Inferior parietal cortex (tissue), 1 donor: Measurements from ENCODE around the gene FLYWCH2.

Experiments
- DNase-seq: peaks from one replicate; pipeline ENCODE4 v3.0.0-alpha.2; 2016; ENCODE audit errors: extremely low spot score

The FLYWCH2 gene

GRCh38 chr16:2881783-2882649 is 999 bp upstream of the FLYWCH2 start:
- no peak for DNase-seq

- no peak for DNase-seq
These were observed 468 bp downstream of the FLYWCH2 start for GRCh38 chr16:2883458-2883908.

DNA sequence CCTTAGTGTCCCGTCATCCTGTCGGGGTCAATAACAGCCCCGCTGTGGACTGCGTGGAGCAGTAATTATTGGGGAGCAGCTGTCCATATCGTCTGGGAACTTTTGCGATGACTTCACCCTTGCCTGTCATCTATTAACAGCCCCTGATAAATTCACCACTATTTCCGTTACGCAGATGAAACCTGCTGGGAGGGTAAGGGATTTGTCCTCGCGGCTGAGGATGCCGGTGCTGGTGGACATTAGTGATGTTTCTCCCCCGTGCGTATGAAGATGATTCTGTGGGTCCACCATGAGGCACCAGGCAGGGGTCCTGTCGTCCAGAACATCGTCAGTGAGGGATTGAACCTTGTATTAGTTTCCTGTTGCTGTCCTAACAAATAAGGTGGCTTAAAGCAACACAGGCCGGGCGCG is 1.0 kb downstream of the FLYWCH2 start:
- no peak for DNase-seq

DNA sequence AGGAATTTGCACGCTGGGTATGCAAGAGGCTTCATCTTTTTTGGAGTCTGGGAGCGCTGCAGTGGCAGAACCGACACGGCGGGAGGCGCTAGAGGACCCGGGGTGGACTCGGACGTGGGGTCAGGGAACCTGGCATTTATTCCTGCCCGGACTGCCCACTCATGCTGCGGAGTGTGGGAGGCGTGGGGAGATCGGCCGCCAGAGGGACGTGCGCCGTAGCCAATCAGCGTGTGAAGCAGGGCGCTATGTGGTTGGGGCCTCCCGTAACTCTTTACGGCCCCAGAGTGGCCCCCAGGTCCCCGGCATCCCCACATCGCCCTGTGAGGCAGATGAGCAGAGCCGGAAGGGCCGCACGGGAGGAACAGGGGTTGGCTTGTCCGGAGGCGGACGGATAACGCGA is 11.2 kb downstream of the FLYWCH2 start:
- DNase-seq: no peak

DNA sequence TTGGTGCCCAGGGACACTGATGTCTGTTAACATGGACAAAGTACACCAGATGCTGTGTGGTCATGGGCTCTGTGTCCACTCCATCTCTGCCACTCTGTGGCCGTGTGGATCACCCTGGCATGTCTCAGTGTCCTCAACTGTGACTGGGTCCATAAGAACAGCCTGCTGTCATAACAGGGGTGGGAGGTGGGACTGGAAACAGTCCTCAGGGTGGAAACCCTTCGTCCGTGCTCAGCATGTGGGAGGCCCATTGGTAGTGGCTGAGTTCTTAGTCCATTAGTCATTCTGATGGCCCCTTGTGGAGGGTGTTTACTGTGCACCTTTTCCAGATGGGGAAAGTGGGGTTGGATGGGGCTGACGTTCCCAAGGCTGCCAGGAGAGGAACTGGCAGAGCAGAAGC is 12.8 kb downstream of the FLYWCH2 start:
- DNase-seq: no peak

GRCh38 chr16:2896480-2897010 is 13.5 kb downstream of the FLYWCH2 start:
- DNase-seq: no peak

- no peak for DNase-seq
These were observed 14.1 kb downstream of the FLYWCH2 start for GRCh38 chr16:2897110-2897509.

- DNase-seq: no peak
These were observed 16.0 kb downstream of the FLYWCH2 start for GRCh38 chr16:2898831-2899563.

GRCh38 chr16:2899564-2900072 is 16.6 kb downstream of the FLYWCH2 start:
- no peak for DNase-seq

DNA sequence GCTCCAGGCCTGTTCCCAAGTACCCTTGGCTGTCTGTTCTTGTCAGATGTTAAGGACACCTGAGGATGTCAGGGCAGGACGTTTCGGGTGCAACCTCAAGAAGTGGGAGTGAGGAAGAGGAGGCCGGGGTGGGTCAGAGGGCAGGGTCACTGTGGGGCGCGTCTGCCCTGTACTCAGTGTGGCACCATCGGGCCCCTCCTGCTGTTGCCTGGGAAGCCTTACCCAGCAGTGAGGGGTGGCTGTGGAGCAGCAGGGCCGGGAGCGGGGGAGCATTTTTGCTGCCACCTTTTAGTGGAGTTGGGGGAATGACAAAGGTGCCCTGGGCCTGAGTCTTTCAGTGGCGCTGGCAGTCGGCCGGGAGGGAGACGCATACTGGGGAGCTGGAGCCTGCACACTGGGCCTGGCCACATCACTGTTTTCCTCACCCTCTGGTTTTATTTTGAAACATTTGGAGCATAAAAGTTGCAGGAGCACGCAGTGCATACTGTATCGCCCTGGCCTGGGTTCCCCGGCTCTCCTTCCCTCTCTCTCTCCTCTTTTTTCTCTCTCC is 17.6 kb downstream of the FLYWCH2 start:
- DNase-seq: no peak

DNA sequence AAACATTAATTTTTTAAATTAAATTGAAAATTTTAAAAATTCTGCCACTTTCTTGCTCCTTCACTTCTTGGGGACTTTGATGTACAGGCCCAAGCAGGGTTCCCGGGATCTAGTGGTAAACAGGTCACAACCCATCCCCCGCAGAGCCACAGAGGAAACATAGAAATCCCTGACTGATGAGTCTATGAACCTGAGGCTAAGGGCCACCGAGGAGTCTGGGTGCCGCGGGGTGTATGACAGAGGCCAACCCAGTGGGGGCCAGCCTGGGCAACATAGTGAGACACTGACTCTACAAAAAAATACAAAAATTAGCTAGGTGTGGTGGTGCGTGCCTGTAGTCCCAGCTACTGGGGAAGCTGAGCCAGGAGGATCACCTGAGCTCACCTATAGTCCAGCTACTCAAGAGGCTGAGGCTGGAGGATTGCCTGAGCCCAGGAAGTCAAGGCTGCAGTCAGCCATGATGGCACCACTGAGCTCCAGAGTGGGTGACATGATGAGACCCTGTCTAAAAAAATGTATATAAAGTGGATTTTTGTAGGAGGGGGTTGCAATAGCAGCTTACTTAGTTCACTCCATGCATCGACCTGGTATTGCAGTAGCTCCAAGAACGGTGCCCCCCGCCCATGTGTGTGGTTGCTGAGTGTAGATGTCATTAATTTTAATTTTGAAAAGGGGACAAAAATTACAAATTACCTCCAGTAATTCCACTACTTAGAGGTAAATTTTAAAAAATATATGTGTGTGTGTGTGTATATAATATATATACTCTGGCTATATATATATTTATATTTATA is 19.5 kb downstream of the FLYWCH2 start:
- no peak for DNase-seq

- peak; percentile 86 for DNase-seq
These were observed 21.3 kb downstream of the FLYWCH2 start for GRCh38 chr16:2904100-2904921.

DNA sequence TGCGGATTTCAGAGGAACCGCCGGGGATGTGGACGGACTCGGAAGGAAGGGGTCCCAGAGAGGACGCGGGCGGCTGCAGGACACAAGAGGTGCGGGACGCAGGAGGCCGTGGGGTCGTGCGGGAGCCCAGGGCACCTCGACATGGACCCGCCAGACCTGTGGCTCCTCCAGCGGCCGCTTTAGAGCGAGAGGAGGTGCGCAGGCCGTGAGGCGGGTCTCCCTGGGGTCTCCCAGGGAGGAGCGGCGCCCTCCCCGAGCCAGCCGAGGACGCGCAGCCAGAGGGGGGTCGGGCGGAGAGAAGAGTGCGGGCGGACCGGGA is 21.9 kb downstream of the FLYWCH2 start:
- DNase-seq: no peak

DNA sequence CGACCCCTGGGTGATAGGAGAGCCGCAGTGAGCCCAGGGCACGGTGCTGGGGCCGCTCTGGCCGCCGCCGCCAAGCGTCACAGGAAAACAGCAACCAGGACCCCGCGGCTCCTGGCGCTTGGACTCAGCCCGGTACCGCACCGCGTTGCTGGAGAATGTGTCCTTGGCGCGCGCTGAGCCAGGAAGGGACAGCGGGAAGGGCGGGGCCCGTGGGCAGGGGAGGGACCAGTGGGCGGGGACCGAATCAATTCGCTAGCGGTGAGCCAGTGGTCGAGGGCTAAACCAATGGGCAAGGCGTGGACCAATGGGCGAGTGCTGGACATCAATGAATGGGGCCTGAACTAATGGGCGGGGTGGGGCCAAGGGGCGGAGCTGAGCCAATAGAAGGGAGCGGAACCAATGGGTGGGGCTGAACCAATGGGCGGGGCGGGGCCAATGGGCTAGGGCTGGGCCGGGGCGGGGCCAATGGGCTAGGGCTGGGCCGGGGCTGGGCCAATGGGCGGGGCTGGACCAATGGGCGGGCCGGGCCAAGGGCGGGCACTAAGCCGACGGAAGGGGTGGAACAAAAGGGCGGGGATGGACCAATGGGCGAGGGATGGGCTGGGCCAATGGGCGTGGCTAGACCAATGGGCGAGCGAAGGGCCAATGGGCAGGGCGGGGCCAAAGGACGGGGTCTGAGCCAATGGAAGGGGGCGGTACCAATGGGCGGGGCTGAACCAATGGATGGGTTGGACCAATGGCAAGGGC is 22.4 kb downstream of the FLYWCH2 start:
- peak; percentile 95 for DNase-seq

- peak; percentile 95 for DNase-seq
These were observed 23.0 kb downstream of the FLYWCH2 start for GRCh38 chr16:2905988-2906387.

- peak; percentile 17 for DNase-seq
These were observed 24.2 kb downstream of the FLYWCH2 start for GRCh38 chr16:2907084-2907753.

DNA sequence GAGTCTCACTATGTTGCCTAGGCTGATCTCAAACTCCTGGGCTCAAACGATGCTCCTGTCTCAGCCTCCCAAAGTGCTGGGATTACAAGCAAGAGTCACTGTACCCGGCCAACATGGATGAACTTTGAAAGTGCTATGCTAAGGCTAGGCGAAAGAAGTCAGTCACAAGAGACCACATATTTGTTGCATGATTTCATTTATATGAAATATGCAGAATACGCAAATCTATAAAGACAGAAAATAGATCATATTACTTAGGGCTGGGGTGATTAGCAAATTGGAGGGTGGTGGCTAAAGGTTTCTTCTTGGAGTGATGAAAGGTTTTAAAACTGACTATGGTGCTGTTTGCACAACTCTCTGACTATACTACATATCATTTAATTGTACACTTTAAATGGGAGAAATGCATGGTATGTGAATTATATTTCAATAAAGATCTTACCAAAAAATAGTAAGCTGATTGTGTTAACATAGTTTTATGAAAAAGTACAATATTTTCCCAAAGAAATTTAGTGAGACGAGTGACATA is 27.5 kb downstream of the FLYWCH2 start:
- no peak for DNase-seq

DNA sequence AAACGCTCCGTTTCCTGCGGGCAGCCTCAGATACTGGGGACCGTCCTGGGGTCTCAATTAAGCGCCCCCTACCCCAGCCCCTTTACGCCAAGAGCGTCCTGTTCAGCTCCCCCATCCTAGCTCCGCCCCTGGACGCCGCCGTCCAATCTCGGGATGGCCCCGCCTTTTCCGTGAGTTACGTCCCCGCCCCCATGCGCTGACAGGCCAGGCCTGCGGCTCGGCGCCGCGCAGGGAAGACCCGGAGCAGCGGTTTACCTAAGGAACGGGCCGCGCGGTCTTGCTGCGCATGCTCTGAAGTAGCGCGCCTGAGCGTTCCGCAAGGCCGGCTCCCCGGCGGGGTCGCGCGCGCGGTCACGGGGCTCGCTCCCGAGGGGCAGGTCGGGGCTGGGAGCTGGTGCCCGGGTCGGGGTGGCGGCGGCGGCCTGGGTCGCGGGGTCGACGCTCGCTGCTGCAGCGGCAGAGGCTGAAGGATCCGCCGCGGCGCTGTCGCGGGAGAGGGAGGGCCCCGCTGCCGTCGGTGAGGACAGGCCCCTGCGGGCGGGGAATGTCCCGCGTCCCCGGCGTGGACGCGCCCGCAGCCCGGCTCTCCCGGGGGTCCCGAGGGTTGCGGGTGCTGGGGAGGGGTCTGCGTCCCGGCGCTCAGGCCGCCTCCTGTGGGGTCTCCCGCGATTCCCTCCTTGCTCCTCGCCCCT is 28.8 kb downstream of the FLYWCH2 start, which contains the start of gene FLYWCH1:
TSS of gene FLYWCH1 (plus strand) at position 294 of the 692 bp plus-strand sequence. CDS start 17,755 bp downstream, outside the sequence.
- DNase-seq: peak; percentile 96
